Transverse colon (tissue), 4 donors: ENCODE results near the gene NPRL2. TPM values are rescaled to one million over a fixed set of nuclear protein-coding genes. Genes with fewer than 3 reads are reported as not detected.

Source experiments
- DNase-seq: peaks from one replicate; pipeline ENCODE4 v3.0.0-alpha.2; 2019
- H3K27ac ChIP-seq, 4 donors: fragments of 200-600 bp; sonication (generic); 2 replicates each; pipeline ENCODE4 v1.5.1; 2016 to 2018; ENCODE audit warnings: inconsistent platforms in 4 of 4
- H3K27me3 ChIP-seq: fragments of 200-600 bp; sonication (generic); 2 replicates; pipeline ENCODE4 v1.5.1; 2017; ENCODE audit warnings: inconsistent platforms
- H3K36me3 ChIP-seq, 4 donors: fragments of 200-600 bp; sonication (generic); 2 replicates each; pipeline ENCODE4 v1.5.1; 2017 to 2019; ENCODE audit warnings: inconsistent platforms in 4 of 4
- H3K4me1 ChIP-seq, 4 donors: fragments of 200-600 bp; sonication (generic); 2 replicates each; pipeline ENCODE4 v1.5.1; 2017 to 2020; ENCODE audit warnings: inconsistent platforms in 4 of 4
- H3K4me3 ChIP-seq, 4 donors: fragments of 200-600 bp; sonication (generic); 1 replicate in 1 of 4; 2 replicates in 3 of 4; pipeline versions ENCODE4 v1.5.1 to v1.6.1; 2017 to 2019; ENCODE audit warnings: inconsistent platforms in 4 of 4
- H3K9me3 ChIP-seq, 2 donors: fragments of 200-600 bp; sonication (generic); 2 replicates each; pipeline ENCODE4 v1.5.1; 2017 to 2019; ENCODE audit warnings: inconsistent platforms in 2 of 2
- CTCF ChIP-seq, 5 experiments: fragments of 200-600 bp in 3 of 5; fragments of 450-650 bp in 2 of 5; sonication (generic) in 3 of 5; IDR thresholded peaks; 1 replicate in 2 of 5; 2 replicates in 3 of 5; pipeline ENCODE4 v1.5.1; 2016 to 2017; ENCODE audit warnings: antibody characterized with exemption in 5 of 5, inconsistent platforms in 3 of 5, mild to moderate bottlenecking in 2 of 5, moderate library complexity in 1 of 5
- EP300 ChIP-seq: sonication (generic); formaldehyde crosslinking; IDR thresholded peaks from one replicate; pipeline ENCODE4 v1.6.1; 2017; ENCODE audit warnings: antibody characterized with exemption, low read depth
- POLR2A ChIP-seq: fragments of 450-650 bp; IDR thresholded peaks from one replicate; pipeline ENCODE4 v1.6.1; 2016; ENCODE audit warnings: antibody characterized with exemption, mild to moderate bottlenecking, moderate library complexity
- POLR2AphosphoS5 ChIP-seq, 3 donors: sonication (generic); formaldehyde crosslinking; IDR thresholded peaks; one replicate each; pipeline ENCODE4 v1.6.1; 2016; ENCODE audit warnings: antibody characterized with exemption in 3 of 3
- WGBS, 2 donors: methylation state at CpG; one replicate each; pipeline ENCODE4 v1.1.5; 2018; ENCODE audit warnings: low coverage in 1 of 2; 5-methylcytosine and 5-hydroxymethylcytosine counted together
- in situ Hi-C, 4 donors: fragments of 200-750 bp; cut with MboI; loops; one replicate each; pipeline versions ENCODE4 v1.15.0 to v1.15.1; 2017; ENCODE audit warnings: low sequenced_read_pairs in 3 of 4, low pct_ligation_motif_present in 1 of 4, low pct_unique_long_range_greater_than_20kb in 1 of 4
- intact Hi-C: fragments of 100-400 bp; cut with DNase I; formaldehyde crosslinking; loops from one replicate; pipeline ENCODE4 v1.15.1; 2023; ENCODE audit warnings: low total_unique reads
- total RNA-seq, 4 donors: library from RNA; depleted of rRNA; stranded (reverse); fragments of >200 nt; gene quantifications; one replicate each; pipeline ENCODE4 v1.1.0, GENCODE V29; 2016

The NPRL2 gene
- total RNA-seq, 4 donors from 2014 or later, result 6.0 to 29.2 (median 13.1) TPM

- in situ Hi-C loops, result loop anchor here in 1 of 4 donors (25.0 kb wide), 1 partner anchor 203 kb away; the partner anchor contains the start of genes C3orf18 and HEMK1
- TF ChIP-seq EP300 (no peak), POLR2AphosphoS5 (IDR thresholded peaks at IDR 0.05) (peak; percentile 74 to 89 (median 89)), POLR2A (peak; percentile 82)
- WGBS, 2 donors, result 0 to 4% methylated on average over 2 to 46 of the region's 64 CpGs
- Histone ChIP-seq H3K9me3 (no peaks in the 10 kb centered on the region), H3K27me3 (no peaks in the 10 kb centered on the region), H3K36me3 (peaks cover 0 to 13% (median 6%) of the 10 kb centered on the region in 4 donors), H3K4me1 (peaks cover 29 to 37% (median 36%) of the 10 kb centered on the region in 4 donors), H3K27ac (peak within 1 kb of the TSS; percentile 90 to 96 (median 90)), H3K4me3 (peak within 1 kb of the TSS; percentile 75 to 91 (median 87))
- intact Hi-C loops, result no loop called here
- peak; percentile 97 for DNase-seq
Measured at GRCh38 chr3:50358911-50359759, 8.6 kb upstream of the NPRL2 start, which contains the start of gene TMEM115. TSS of gene TMEM115 (minus strand) at chr3:50359521. CDS start at chr3:50359063, 458 bp downstream.

GRCh38 chr3:50358355-50358910 is 7.9 kb upstream of the NPRL2 start:
- no peak for DNase-seq
- Histone ChIP-seq H3K36me3 (peaks cover 0 to 15% (median 6%) of the 10 kb centered on the region in 4 donors), H3K27me3 (no peaks in the 10 kb centered on the region), H3K27ac (peak overlapping the region; percentile 90 to 96 (median 90)), H3K9me3 (no peaks in the 10 kb centered on the region), H3K4me1 (peaks cover 29 to 37% (median 36%) of the 10 kb centered on the region in 4 donors), H3K4me3 (peak overlapping the region; percentile 75 to 91 (median 87))
- in situ Hi-C loops (loop anchor here in 1 of 4 donors (25.0 kb wide), 1 partner anchor 204 kb away; the partner anchor contains the start of genes C3orf18 and HEMK1), intact Hi-C loops (no loop called here)
- 44% methylated on average over 23 of the region's 24 CpGs; no CpG with 5 or more reads in 1 of the 2 donors for WGBS, 2 donors
- TF ChIP-seq CTCF (IDR thresholded peaks at IDR 0.05), result no peak
- no peak for TF ChIP-seq POLR2A
- TF ChIP-seq POLR2AphosphoS5 (IDR thresholded peaks at IDR 0.05), result no peak
- TF ChIP-seq EP300, result no peak

GRCh38 chr3:50357481-50357880 is 6.9 kb upstream of the NPRL2 start:
- intact Hi-C loops (no loop called here), in situ Hi-C loops (loop anchor here in 1 of 4 donors (25.0 kb wide), 1 partner anchor 205 kb away; the partner anchor contains the start of genes C3orf18 and HEMK1)
- no peak for DNase-seq
- WGBS, 2 donors, result 27% methylated on average over 1 of the region's 1 CpG; no CpG with 5 or more reads in 1 of the 2 donors
- Histone ChIP-seq H3K4me3 (peak overlapping the region; percentile 9 to 91 (median 81)), H3K36me3 (peaks cover 0 to 15% (median 6%) of the 10 kb centered on the region in 4 donors), H3K9me3 (no peaks in the 10 kb centered on the region), H3K27me3 (no peaks in the 10 kb centered on the region), H3K4me1 (peaks cover 29 to 37% (median 36%) of the 10 kb centered on the region in 4 donors), H3K27ac (peak overlapping the region; percentile 62 to 96 (median 76))
- TF ChIP-seq CTCF (IDR thresholded peaks at IDR 0.05) (no peak), EP300 (no peak), POLR2AphosphoS5 (IDR thresholded peaks at IDR 0.05) (no peak), POLR2A (no peak)

- peak overlapping the region in 3 of 4 donors; percentile 12 to 87 (median 75) for H3K4me3 ChIP-seq
- peaks cover 0 to 15% (median 6%) of the 10 kb centered on the region in 4 donors for H3K36me3 ChIP-seq
- H3K27ac ChIP-seq, result peak overlapping the region; percentile 62 to 96 (median 76)
- peaks cover 31 to 42% (median 39%) of the 10 kb centered on the region in 4 donors for H3K4me1 ChIP-seq
- H3K9me3 ChIP-seq, result no peaks in the 10 kb centered on the region
- peak; percentile 83 for DNase-seq
- in situ Hi-C loops (loop anchor here in 1 of 4 donors (25.0 kb wide), 1 partner anchor 206 kb away; the partner anchor contains the start of genes C3orf18 and HEMK1), intact Hi-C loops (no loop called here)
- 49% methylated on average over 5 of the region's 5 CpGs; no CpG with 5 or more reads in 1 of the 2 donors for WGBS, 2 donors
- H3K27me3 ChIP-seq, result no peaks in the 10 kb centered on the region
- no peak for TF ChIP-seq POLR2A
- no peak for TF ChIP-seq EP300
- TF ChIP-seq POLR2AphosphoS5 (IDR thresholded peaks at IDR 0.05), result no peak
- no peak for TF ChIP-seq CTCF (IDR thresholded peaks at IDR 0.05)
Measured at GRCh38 chr3:50356553-50356952, 6.0 kb upstream of the NPRL2 start.
